GM10248 (cell line): Measurements from ENCODE around the gene RUNDC1.

ENCODE experiments used
- CTCF ChIA-PET: fragments of 300-600 bp; sonication (Branson Sonifier 250); formaldehyde crosslinking; extraction: SDS; loops from one replicate; lab custom pipeline; 2021; ENCODE audit warnings: antibody characterized with exemption; lab: Yijun Ruan, JAX
- POLR2A ChIA-PET: fragments of 350-650 bp; sonication (Branson Sonifier 250); formaldehyde crosslinking; extraction: SDS; loops from one replicate; lab custom pipeline; 2020; ENCODE audit warnings: antibody characterized with exemption; lab: Yijun Ruan, JAX
- DNase-seq: peaks from one replicate; pipeline ENCODE4 v3.0.0; 2012; ENCODE audit errors: extremely low spot score
- CTCF ChIP-seq: IDR thresholded peaks from 2 replicates; pipeline ENCODE4 v1.5.1; 2012; ENCODE audit warnings: mild to moderate bottlenecking, low read depth; ENCODE audit errors: extremely low read depth, missing control alignments, control extremely low read depth

The RUNDC1 gene

GRCh38 chr17:43013296-43013695, 32.9 kb downstream of the RUNDC1 start:
- POLR2A ChIA-PET: interaction anchor here (0.5 kb wide), 1 partner anchor 191 kb away, joined by 3 read pairs; no protein-coding TSS in a partner anchor
- no peak for DNase-seq
- no peak for TF ChIP-seq CTCF
- CTCF ChIA-PET: interaction anchor here (3.3 kb wide), 1 partner anchor 16 kb away, joined by 18 read pairs; the partner anchor contains the start of gene RPL27

GRCh38 chr17:43014020-43014648, 33.8 kb downstream of the RUNDC1 start:
- CTCF ChIA-PET: interaction anchor here (1.0 to 3.3 kb wide), 3 partner anchors 10 to 17 kb away, joined by 5 to 18 read pairs (median 5); partner anchors contain the start of gene RPL27
- POLR2A ChIA-PET: interaction anchor here (1.2 kb wide), 1 partner anchor 16 kb away, joined by 4 read pairs; the partner anchor contains the start of gene RPL27
- no peak for DNase-seq
- TF ChIP-seq CTCF: no peak

- DNase-seq: no peak
- no peak for TF ChIP-seq CTCF
- ChIA-PET CTCF (interaction anchor here (1.0 to 1.5 kb wide), 2 partner anchors 9 to 16 kb away, joined by 5 read pairs; partner anchors contain the start of gene RPL27), POLR2A (interaction anchor here (1.2 kb wide), 1 partner anchor 17 kb away, joined by 4 read pairs; the partner anchor contains the start of gene RPL27)
Measured at GRCh38 chr17:43014649-43015542, 34.5 kb downstream of the RUNDC1 start.

GRCh38 chr17:43015579-43015978, 35.2 kb downstream of the RUNDC1 start:
- DNase-seq: no peak
- ChIA-PET CTCF (interaction anchor here (1.5 kb wide), 1 partner anchor 8 kb away, joined by 5 read pairs; no protein-coding TSS in a partner anchor), POLR2A (interaction anchor here (1.2 kb wide), 1 partner anchor 17 kb away, joined by 4 read pairs; the partner anchor contains the start of gene RPL27)
- no peak for TF ChIP-seq CTCF

- no peak for DNase-seq
- CTCF ChIA-PET: no interaction called here
- POLR2A ChIA-PET: no interaction called here
- TF ChIP-seq CTCF: no peak
Measured at GRCh38 chr17:43016216-43016615, 35.9 kb downstream of the RUNDC1 start.
